ENCODE results near the gene PHF14.
"Not testable (repeated sequence)": the region's sequence is repeated elsewhere in the genome, so short reads cannot be mapped to it uniquely, and the experiment has no call there.

The PHF14 gene

DNA sequence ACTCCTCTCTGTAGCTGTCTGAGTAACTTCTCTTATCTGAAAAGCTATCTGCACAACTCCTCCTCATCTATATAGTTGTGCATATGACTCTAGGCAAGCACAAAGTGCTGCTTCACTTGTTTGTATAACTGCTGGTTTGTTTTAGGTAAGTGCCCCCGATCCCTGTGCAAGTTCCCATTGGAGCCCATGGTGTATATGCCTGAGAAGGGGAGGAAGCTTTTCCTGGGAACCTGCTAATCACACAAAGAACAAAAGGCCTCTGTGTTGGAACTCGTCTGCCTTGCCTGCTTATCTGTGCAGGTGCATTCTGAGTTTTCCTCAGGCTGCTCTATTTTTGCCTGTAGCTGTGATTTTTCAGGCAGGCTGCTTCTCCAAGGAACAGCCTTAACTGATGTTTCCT is 23.2 kb upstream of the PHF14 start:
- H3K9ac ChIP-seq (ENCODE audit: low read length), result no peak overlapping the region
- no peak for DNase-seq (ENCODE audit: low read depth)
- no peaks in the 10 kb centered on the region for H3K4me1 ChIP-seq (ENCODE audit: control insufficient read depth, insufficient read depth, low read length)
- no peaks in the 10 kb centered on the region for H3K9me3 ChIP-seq (ENCODE audit: control insufficient read depth, low read length)
- H3K27me3 ChIP-seq (replicated peaks; ENCODE audit: control insufficient read depth, insufficient read depth, low read length), result peaks cover 8% of the 10 kb centered on the region
- H3K36me3 ChIP-seq (ENCODE audit: control insufficient read depth, insufficient read depth, low read length, severe bottlenecking), result no peaks in the 10 kb centered on the region
- no peak overlapping the region for H3K4me3 ChIP-seq (ENCODE audit: low read length)

GRCh38 chr7:10950974-10951578 is 22.6 kb upstream of the PHF14 start:
- not testable (repeated sequence) for H3K4me3 ChIP-seq (ENCODE audit: low read length); H3K36me3 ChIP-seq (ENCODE audit: control insufficient read depth, insufficient read depth, low read length, severe bottlenecking); DNase-seq (ENCODE audit: low read depth); H3K4me1 ChIP-seq (ENCODE audit: control insufficient read depth, insufficient read depth, low read length); H3K9ac ChIP-seq (ENCODE audit: low read length); H3K9me3 ChIP-seq (ENCODE audit: control insufficient read depth, low read length); H3K27me3 ChIP-seq (replicated peaks; ENCODE audit: control insufficient read depth, insufficient read depth, low read length)

- peaks cover 8% of the 10 kb centered on the region for H3K27me3 ChIP-seq (replicated peaks; ENCODE audit: control insufficient read depth, insufficient read depth, low read length)
- H3K4me1 ChIP-seq (ENCODE audit: control insufficient read depth, insufficient read depth, low read length), result no peaks in the 10 kb centered on the region
- no peak for DNase-seq (ENCODE audit: low read depth)
- no peaks in the 10 kb centered on the region for H3K9me3 ChIP-seq (ENCODE audit: control insufficient read depth, low read length)
- H3K9ac ChIP-seq (ENCODE audit: low read length), result no peak overlapping the region
- H3K4me3 ChIP-seq (ENCODE audit: low read length), result no peak overlapping the region
- no peaks in the 10 kb centered on the region for H3K36me3 ChIP-seq (ENCODE audit: control insufficient read depth, insufficient read depth, low read length, severe bottlenecking)
These were observed 21.1 kb upstream of the PHF14 start for GRCh38 chr7:10952588-10952987.

DNA sequence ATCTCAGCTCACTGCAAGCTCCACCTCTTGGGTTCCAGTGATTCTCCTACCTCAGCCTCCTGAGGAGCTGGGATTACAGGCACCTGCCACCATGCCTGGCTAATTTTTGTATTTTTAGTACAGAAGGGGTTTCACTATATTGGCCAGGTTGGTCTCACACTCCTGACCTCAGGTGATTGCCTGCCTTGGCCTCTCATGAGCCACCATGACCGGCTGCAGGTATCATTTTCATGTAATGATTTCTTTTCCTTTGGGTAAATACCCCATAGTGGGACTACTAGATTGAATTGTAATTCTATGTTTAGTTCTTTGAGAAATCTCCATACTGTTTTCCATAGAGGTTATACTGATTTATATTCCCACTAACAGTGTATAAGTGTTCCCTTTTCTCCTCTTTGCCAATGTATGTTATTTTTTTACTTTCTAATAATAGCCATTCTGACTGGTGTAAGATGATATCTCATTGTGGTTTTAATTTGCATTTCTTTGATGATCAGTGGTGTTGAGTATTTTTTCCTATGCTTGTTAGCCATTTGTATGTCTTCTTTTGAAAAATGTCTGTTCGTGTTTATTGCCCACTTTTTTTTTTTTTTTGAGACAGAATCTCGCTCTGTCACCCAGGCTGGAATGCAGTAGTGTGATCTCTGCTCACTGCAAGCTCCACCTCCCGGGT is 20.5 kb upstream of the PHF14 start:
- not testable (repeated sequence) for H3K9me3 ChIP-seq (ENCODE audit: control insufficient read depth, low read length); DNase-seq (ENCODE audit: low read depth); H3K4me1 ChIP-seq (ENCODE audit: control insufficient read depth, insufficient read depth, low read length); H3K4me3 ChIP-seq (ENCODE audit: low read length); H3K27me3 ChIP-seq (replicated peaks; ENCODE audit: control insufficient read depth, insufficient read depth, low read length); H3K36me3 ChIP-seq (ENCODE audit: control insufficient read depth, insufficient read depth, low read length, severe bottlenecking); H3K9ac ChIP-seq (ENCODE audit: low read length)

DNA sequence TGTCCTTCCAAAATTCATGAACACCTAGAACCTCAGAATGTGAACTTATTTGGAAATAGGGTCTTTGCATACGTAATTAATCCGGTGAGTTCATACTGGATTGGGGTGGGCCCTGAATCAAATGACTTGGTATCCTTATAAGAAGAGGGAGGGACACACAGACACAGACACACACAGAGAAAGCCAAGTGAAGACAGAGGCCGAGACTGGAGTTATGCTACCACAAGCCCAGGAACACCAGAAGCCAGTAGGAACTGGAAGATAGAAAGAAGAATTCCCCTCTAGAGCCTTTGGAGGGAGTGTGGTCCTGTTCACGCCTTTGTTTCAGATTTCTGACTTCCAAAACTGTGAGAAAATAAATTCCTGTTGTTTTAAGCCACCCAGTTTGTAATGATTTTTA is 17.1 kb upstream of the PHF14 start:
- no peaks in the 10 kb centered on the region for H3K36me3 ChIP-seq (ENCODE audit: control insufficient read depth, insufficient read depth, low read length, severe bottlenecking)
- no peak overlapping the region for H3K9ac ChIP-seq (ENCODE audit: low read length)
- DNase-seq (ENCODE audit: low read depth), result no peak
- H3K9me3 ChIP-seq (ENCODE audit: control insufficient read depth, low read length), result no peaks in the 10 kb centered on the region
- no peaks in the 10 kb centered on the region for H3K27me3 ChIP-seq (replicated peaks; ENCODE audit: control insufficient read depth, insufficient read depth, low read length)
- H3K4me1 ChIP-seq (ENCODE audit: control insufficient read depth, insufficient read depth, low read length), result no peaks in the 10 kb centered on the region
- H3K4me3 ChIP-seq (ENCODE audit: low read length), result no peak overlapping the region

GRCh38 chr7:10960242-10960641 is 13.4 kb upstream of the PHF14 start:
- not testable (repeated sequence) for H3K36me3 ChIP-seq (ENCODE audit: control insufficient read depth, insufficient read depth, low read length, severe bottlenecking); H3K4me1 ChIP-seq (ENCODE audit: control insufficient read depth, insufficient read depth, low read length); H3K9me3 ChIP-seq (ENCODE audit: control insufficient read depth, low read length); H3K4me3 ChIP-seq (ENCODE audit: low read length); H3K9ac ChIP-seq (ENCODE audit: low read length); H3K27me3 ChIP-seq (replicated peaks; ENCODE audit: control insufficient read depth, insufficient read depth, low read length); DNase-seq (ENCODE audit: low read depth)

DNA sequence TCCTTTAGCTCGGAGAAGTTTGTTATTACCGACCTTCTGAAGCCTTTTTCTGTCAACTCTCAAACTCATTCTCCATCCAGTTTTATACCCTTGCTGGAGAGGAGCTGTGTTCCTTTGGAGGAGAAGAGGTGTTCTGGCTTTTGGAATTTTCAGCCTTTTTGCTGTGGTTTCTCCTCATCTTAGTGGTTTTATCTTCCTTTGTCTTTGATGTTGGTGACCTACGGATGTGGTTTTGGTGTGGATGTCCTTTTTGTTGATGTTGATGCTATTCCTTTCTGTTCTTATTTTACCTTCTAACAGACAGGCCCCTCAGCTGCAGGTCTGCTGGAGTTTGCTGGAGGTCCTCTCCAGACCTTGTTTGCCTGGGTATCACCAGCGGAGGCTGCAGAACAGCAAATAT is 8.7 kb upstream of the PHF14 start:
- H3K9ac ChIP-seq (ENCODE audit: low read length); H3K9me3 ChIP-seq (ENCODE audit: control insufficient read depth, low read length); H3K27me3 ChIP-seq (replicated peaks; ENCODE audit: control insufficient read depth, insufficient read depth, low read length); H3K36me3 ChIP-seq (ENCODE audit: control insufficient read depth, insufficient read depth, low read length, severe bottlenecking); H3K4me3 ChIP-seq (ENCODE audit: low read length); DNase-seq (ENCODE audit: low read depth); H3K4me1 ChIP-seq (ENCODE audit: control insufficient read depth, insufficient read depth, low read length): not testable (repeated sequence)

DNA sequence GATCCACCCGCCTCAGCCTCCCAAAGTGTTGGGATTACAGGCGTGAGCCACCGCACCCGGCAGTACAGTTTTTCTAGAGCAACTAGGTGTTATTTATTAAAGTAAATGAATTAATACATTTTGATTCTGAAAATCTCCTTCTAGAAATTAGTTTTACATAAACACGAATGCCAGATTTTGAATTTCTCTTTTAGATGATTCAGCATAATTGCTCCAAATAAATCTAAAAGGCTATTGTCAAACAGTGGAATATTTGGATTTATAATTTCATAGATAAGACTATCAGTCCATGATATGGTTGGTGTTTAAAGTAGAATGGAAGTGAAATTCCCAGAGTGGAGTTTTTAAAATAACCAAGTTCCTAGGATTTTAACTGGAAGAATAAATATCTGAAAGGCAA is 1.5 kb upstream of the PHF14 start:
- no peak for DNase-seq (ENCODE audit: low read depth)
- H3K36me3 ChIP-seq (ENCODE audit: control insufficient read depth, insufficient read depth, low read length, severe bottlenecking), result peaks cover 12% of the 10 kb centered on the region

GRCh38 chr7:10973942-10974911 is 555 bp downstream of the PHF14 start:
- DNase-seq (ENCODE audit: low read depth), result peak; percentile 60

More for the DNA sequence above, 1.5 kb upstream of the PHF14 start:
- H3K9ac ChIP-seq (ENCODE audit: low read length), result no peak overlapping the region
- no peak overlapping the region for H3K4me3 ChIP-seq (ENCODE audit: low read length)
- no peaks in the 10 kb centered on the region for H3K9me3 ChIP-seq (ENCODE audit: control insufficient read depth, low read length)
- H3K4me1 ChIP-seq (ENCODE audit: control insufficient read depth, insufficient read depth, low read length), result peaks cover 9% of the 10 kb centered on the region
- no peaks in the 10 kb centered on the region for H3K27me3 ChIP-seq (replicated peaks; ENCODE audit: control insufficient read depth, insufficient read depth, low read length)

DNA sequence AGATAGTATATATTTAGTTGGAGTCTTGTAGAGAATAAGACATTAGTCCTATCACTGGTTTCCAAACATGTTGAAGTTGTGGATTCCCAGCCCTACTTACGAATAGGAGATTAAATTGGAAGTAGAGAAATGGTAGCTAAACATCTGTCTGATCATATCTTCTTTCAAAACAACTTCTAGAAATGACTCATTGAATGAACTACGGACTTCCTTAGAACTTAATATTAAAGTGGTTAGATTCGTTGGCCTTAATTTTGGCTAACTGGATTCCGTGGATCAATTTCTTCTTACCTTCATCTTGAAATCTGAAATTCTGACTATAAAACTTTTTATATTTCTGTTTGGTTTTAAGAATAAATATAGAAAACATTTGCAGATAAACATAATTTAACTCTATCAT is 3.4 kb downstream of the PHF14 start:
- H3K4me3 ChIP-seq (ENCODE audit: low read length), result no peak overlapping the region
- H3K27me3 ChIP-seq (replicated peaks; ENCODE audit: control insufficient read depth, insufficient read depth, low read length), result no peaks in the 10 kb centered on the region
- H3K4me1 ChIP-seq (ENCODE audit: control insufficient read depth, insufficient read depth, low read length), result peaks cover 9% of the 10 kb centered on the region
- no peaks in the 10 kb centered on the region for H3K9me3 ChIP-seq (ENCODE audit: control insufficient read depth, low read length)
- H3K36me3 ChIP-seq (ENCODE audit: control insufficient read depth, insufficient read depth, low read length, severe bottlenecking), result peaks cover 17% of the 10 kb centered on the region
- DNase-seq (ENCODE audit: low read depth), result no peak
- no peak overlapping the region for H3K9ac ChIP-seq (ENCODE audit: low read length)

More at GRCh38 chr7:10973942-10974911, 555 bp downstream of the PHF14 start:
- Histone ChIP-seq H3K27me3 (replicated peaks; ENCODE audit: control insufficient read depth, insufficient read depth, low read length) (no peaks in the 10 kb centered on the region), H3K4me3 (ENCODE audit: low read length) (peak overlapping the region; percentile 91), H3K9ac (ENCODE audit: low read length) (peak overlapping the region; percentile 90), H3K36me3 (ENCODE audit: control insufficient read depth, insufficient read depth, low read length, severe bottlenecking) (peaks cover 14% of the 10 kb centered on the region), H3K4me1 (ENCODE audit: control insufficient read depth, insufficient read depth, low read length) (peaks cover 9% of the 10 kb centered on the region), H3K9me3 (ENCODE audit: control insufficient read depth, low read length) (no peaks in the 10 kb centered on the region)

- H3K9ac ChIP-seq (ENCODE audit: low read length), result no peak overlapping the region
These were observed 7.6 kb downstream of the PHF14 start for GRCh38 chr7:10981317-10981716.

More at GRCh38 chr7:10981317-10981716, 7.6 kb downstream of the PHF14 start:
- DNase-seq (ENCODE audit: low read depth), result no peak
- Histone ChIP-seq H3K27me3 (replicated peaks; ENCODE audit: control insufficient read depth, insufficient read depth, low read length) (no peaks in the 10 kb centered on the region), H3K4me3 (ENCODE audit: low read length) (no peak overlapping the region), H3K36me3 (ENCODE audit: control insufficient read depth, insufficient read depth, low read length, severe bottlenecking) (peaks cover 31% of the 10 kb centered on the region), H3K9me3 (ENCODE audit: control insufficient read depth, low read length) (no peaks in the 10 kb centered on the region), H3K4me1 (ENCODE audit: control insufficient read depth, insufficient read depth, low read length) (no peaks in the 10 kb centered on the region)

Data from adipocyte (in vitro differentiated cells).